HCT116 (cell line): ENCODE data around the gene SRL.

Experiments used
- CEBPB ChIP-seq: IDR thresholded peaks from 2 replicates; pipeline ENCODE4 v1.6.1; 2012; ENCODE audit warnings: low read depth
- EGR1 ChIP-seq: IDR thresholded peaks from 2 replicates; pipeline ENCODE4 v1.6.1; 2012; ENCODE audit warnings: low read depth
- EZH2 ChIP-seq: fragments of 200-600 bp; sonication (generic); IDR thresholded peaks from 2 replicates; pipeline ENCODE4 v1.6.1; 2017; ENCODE audit warnings: antibody characterized with exemption, mixed run types
- FOSL1 ChIP-seq: IDR thresholded peaks from 2 replicates; pipeline ENCODE4 v1.6.1; 2012; ENCODE audit warnings: low read depth
- POLR2A ChIP-seq: IDR thresholded peaks from 2 replicates; pipeline ENCODE4 v1.7.0; 2011; ENCODE audit warnings: borderline replicate concordance; ENCODE audit not compliant: insufficient read depth, insufficient read length; ENCODE audit errors: extremely low read depth
- POLR2AphosphoS5 ChIP-seq: IDR thresholded peaks from 2 replicates; pipeline ENCODE4 v1.6.1; 2011; ENCODE audit warnings: mild to moderate bottlenecking, low read depth, low read length, moderate library complexity
- RAD21 ChIP-seq: IDR thresholded peaks from 2 replicates; pipeline ENCODE4 v1.6.1; 2012; ENCODE audit warnings: low read depth, mild to moderate bottlenecking
- REST ChIP-seq: IDR thresholded peaks from 2 replicates; pipeline ENCODE4 v1.6.1; 2012; ENCODE audit warnings: low read depth
- SIN3A ChIP-seq: IDR thresholded peaks from 2 replicates; pipeline ENCODE4 v1.6.1; 2012; ENCODE audit warnings: low read depth
- SP1 ChIP-seq: IDR thresholded peaks from 2 replicates; pipeline ENCODE4 v1.6.1; 2012; ENCODE audit warnings: low read depth
- YY1 ChIP-seq: IDR thresholded peaks from 2 replicates; pipeline ENCODE4 v1.6.1; 2011; ENCODE audit warnings: low read length, low read depth, moderate library complexity, mild to moderate bottlenecking; ENCODE audit not compliant: insufficient replicate concordance; ENCODE audit errors: extremely low read depth
- TF ChIP-seq, protein P1 (sequence below), 3 experiments: fragments of 200-600 bp in 1 of 3; sonication (generic) in 1 of 3; IDR thresholded peaks in 2 of 3; conservative IDR thresholded peaks in 1 of 3; 2 replicates each; pipeline ENCODE4 v1.5.1; 2012 to 2017; ENCODE audit warnings: low read depth in 2 of 3, low read length in 2 of 3, antibody characterized with exemption in 1 of 3, borderline replicate concordance in 1 of 3, control low read depth in 1 of 3, mild to moderate bottlenecking in 1 of 3, mixed read lengths in 1 of 3, mixed run types in 1 of 3, moderate library complexity in 1 of 3; ENCODE audit not compliant: insufficient read depth in 1 of 3
- TF ChIP-seq, protein P2 (sequence below): IDR thresholded peaks from 2 replicates; pipeline ENCODE4 v1.6.1; 2012

DNA sequence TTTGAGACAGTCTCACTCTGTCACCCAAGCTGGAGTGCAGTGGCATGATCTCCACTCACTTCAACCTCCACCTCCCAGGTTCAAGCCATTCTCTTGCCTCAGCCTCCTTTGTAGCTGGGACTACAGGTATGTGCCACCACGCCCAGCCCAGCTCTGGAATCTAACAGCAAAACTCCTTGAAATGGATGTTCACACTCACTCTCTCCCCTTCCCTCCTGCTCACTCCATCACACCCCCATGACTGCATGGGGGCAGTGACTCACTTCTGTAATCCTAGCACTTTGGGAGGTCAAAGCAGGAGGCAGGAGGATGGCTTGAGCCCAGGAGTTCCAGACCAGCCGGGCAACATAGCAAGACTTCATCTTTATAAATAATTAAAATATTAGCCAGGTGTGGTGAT, 42.1 kb upstream of the SRL start:
- TF ChIP-seq POLR2A (no peak), FOSL1 (no peak), SIN3A (no peak), CEBPB (no peak), RAD21 (no peak), YY1 (no peak), REST (no peak), SP1 (no peak), EZH2 (no peak), POLR2AphosphoS5 (no peak), EGR1 (no peak)
- TF ChIP-seq, protein P1, sequence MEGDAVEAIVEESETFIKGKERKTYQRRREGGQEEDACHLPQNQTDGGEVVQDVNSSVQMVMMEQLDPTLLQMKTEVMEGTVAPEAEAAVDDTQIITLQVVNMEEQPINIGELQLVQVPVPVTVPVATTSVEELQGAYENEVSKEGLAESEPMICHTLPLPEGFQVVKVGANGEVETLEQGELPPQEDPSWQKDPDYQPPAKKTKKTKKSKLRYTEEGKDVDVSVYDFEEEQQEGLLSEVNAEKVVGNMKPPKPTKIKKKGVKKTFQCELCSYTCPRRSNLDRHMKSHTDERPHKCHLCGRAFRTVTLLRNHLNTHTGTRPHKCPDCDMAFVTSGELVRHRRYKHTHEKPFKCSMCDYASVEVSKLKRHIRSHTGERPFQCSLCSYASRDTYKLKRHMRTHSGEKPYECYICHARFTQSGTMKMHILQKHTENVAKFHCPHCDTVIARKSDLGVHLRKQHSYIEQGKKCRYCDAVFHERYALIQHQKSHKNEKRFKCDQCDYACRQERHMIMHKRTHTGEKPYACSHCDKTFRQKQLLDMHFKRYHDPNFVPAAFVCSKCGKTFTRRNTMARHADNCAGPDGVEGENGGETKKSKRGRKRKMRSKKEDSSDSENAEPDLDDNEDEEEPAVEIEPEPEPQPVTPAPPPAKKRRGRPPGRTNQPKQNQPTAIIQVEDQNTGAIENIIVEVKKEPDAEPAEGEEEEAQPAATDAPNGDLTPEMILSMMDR (IDR thresholded peaks at IDR 0.05 in 2 of 3, conservative IDR thresholded peaks at IDR 0.05 in 1 of 3; ENCODE audit: borderline replicate concordance in 1 of 3, insufficient read depth in 1 of 3, low read depth in 2 of 3, low read length in 2 of 3) = no peak
- TF ChIP-seq, protein P2, sequence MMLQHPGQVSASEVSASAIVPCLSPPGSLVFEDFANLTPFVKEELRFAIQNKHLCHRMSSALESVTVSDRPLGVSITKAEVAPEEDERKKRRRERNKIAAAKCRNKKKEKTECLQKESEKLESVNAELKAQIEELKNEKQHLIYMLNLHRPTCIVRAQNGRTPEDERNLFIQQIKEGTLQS = no peak
